Skeletal muscle tissue (tissue), 4 donors: ENCODE data around the gene ARMC6. TPM values are rescaled to one million over a fixed set of nuclear protein-coding genes. Genes with fewer than 3 reads are reported as not detected.
A peak's percentile ranks its signal among the peaks of the same experiment; 100 is the strongest.

Source experiments
- H3K27ac ChIP-seq: one replicate; pipeline ENCODE4 v1.7.0; 2013; ENCODE audit warnings: mild to moderate bottlenecking, low read depth, low read length, inconsistent platforms
- H3K27me3 ChIP-seq, 3 donors: one replicate each; pipeline ENCODE4 v1.7.0; 2013; ENCODE audit warnings: low read length in 3 of 3; ENCODE audit not compliant: control insufficient read depth in 3 of 3, insufficient read depth in 3 of 3
- H3K36me3 ChIP-seq, 3 donors: one replicate each; pipeline ENCODE4 v1.7.0; 2013; ENCODE audit warnings: low read length in 3 of 3; ENCODE audit not compliant: control insufficient read depth in 3 of 3, insufficient read depth in 3 of 3
- H3K4me1 ChIP-seq, 3 donors: one replicate each; pipeline ENCODE4 v1.7.0; 2013; ENCODE audit warnings: low read length in 3 of 3, mild to moderate bottlenecking in 3 of 3; ENCODE audit not compliant: control insufficient read depth in 3 of 3, insufficient read depth in 3 of 3
- H3K4me3 ChIP-seq, 3 donors: one replicate each; pipeline ENCODE4 v1.7.0; 2013; ENCODE audit warnings: low read length in 3 of 3
- H3K9ac ChIP-seq, 3 donors: one replicate each; pipeline ENCODE4 v1.7.0; 2013; ENCODE audit warnings: low read length in 3 of 3, mild to moderate bottlenecking in 3 of 3, moderate library complexity in 2 of 3, low read depth in 1 of 3
- H3K9me3 ChIP-seq, 3 donors: one replicate each; pipeline ENCODE4 v1.7.0; 2013; ENCODE audit warnings: low read length in 3 of 3; ENCODE audit not compliant: control insufficient read depth in 3 of 3
- total RNA-seq: library from RNA; depleted of rRNA; stranded (reverse); fragments of >200 nt; gene quantifications from one replicate; pipeline ENCODE4 v1.2.3, GENCODE V29; 2014
- donor health status: Osteomylitis.

Gene ARMC6
- total RNA-seq, 1 donor from 2014 or later, result 27.1 TPM

- peak overlapping the region; percentile 85 to 97 (median 88) for H3K4me3 ChIP-seq
Observed at GRCh38 chr19:19032420-19033175, 805 bp upstream of the ARMC6 start.

GRCh38 chr19:19033176-19033425 is 302 bp upstream of the ARMC6 start:
- Histone ChIP-seq H3K27me3 (no peaks in the 10 kb centered on the region), H3K27ac (peak overlapping the region; percentile 82), H3K4me1 (peaks cover 22 to 36% (median 24%) of the 10 kb centered on the region in 3 donors), H3K4me3 (peak overlapping the region; percentile 85 to 97 (median 88)), H3K9ac (peak overlapping the region; percentile 90 to 96 (median 92)), H3K36me3 (peaks cover 11 to 18% (median 15%) of the 10 kb centered on the region in 3 donors), H3K9me3 (no peaks in the 10 kb centered on the region)

More at GRCh38 chr19:19032420-19033175, 805 bp upstream of the ARMC6 start:
- H3K9ac ChIP-seq, result peak overlapping the region; percentile 90 to 96 (median 92)
- H3K27ac ChIP-seq, result peak overlapping the region; percentile 82
- peaks cover 22 to 36% (median 24%) of the 10 kb centered on the region in 3 donors for H3K4me1 ChIP-seq
- no peaks in the 10 kb centered on the region for H3K27me3 ChIP-seq
- peaks cover 13 to 18% (median 16%) of the 10 kb centered on the region in 3 donors for H3K36me3 ChIP-seq
- H3K9me3 ChIP-seq, result no peaks in the 10 kb centered on the region

- Histone ChIP-seq H3K27me3 (no peaks in the 10 kb centered on the region), H3K4me3 (peak overlapping the region; percentile 77 to 97 (median 85)), H3K9me3 (no peaks in the 10 kb centered on the region), H3K27ac (peak overlapping the region; percentile 82), H3K9ac (peak overlapping the region; percentile 90 to 96 (median 92)), H3K4me1 (peaks cover 22 to 36% (median 24%) of the 10 kb centered on the region in 3 donors), H3K36me3 (peaks cover 8 to 12% (median 8%) of the 10 kb centered on the region in 3 donors)
Observed at GRCh38 chr19:19034204-19034624, 811 bp downstream of the ARMC6 start.

GRCh38 chr19:19039901-19040300 is 6.5 kb downstream of the ARMC6 start:
- no peak overlapping the region for H3K9ac ChIP-seq
- no peak overlapping the region for H3K4me3 ChIP-seq
- peaks cover 4 to 18% (median 5%) of the 10 kb centered on the region in 3 donors for H3K4me1 ChIP-seq
- H3K36me3 ChIP-seq, result peaks cover 21 to 30% (median 26%) of the 10 kb centered on the region in 3 donors
- no peaks in the 10 kb centered on the region for H3K9me3 ChIP-seq
- no peaks in the 10 kb centered on the region for H3K27me3 ChIP-seq
- no peak overlapping the region for H3K27ac ChIP-seq

GRCh38 chr19:19040417-19040816 is 7.0 kb downstream of the ARMC6 start:
- no peak overlapping the region for H3K9ac ChIP-seq
- no peak overlapping the region for H3K4me3 ChIP-seq
- no peaks in the 10 kb centered on the region for H3K9me3 ChIP-seq
- H3K36me3 ChIP-seq, result peaks cover 21 to 30% (median 26%) of the 10 kb centered on the region in 3 donors
- H3K4me1 ChIP-seq, result peaks cover 0 to 13% (median 2%) of the 10 kb centered on the region in 3 donors
- no peaks in the 10 kb centered on the region for H3K27me3 ChIP-seq
- H3K27ac ChIP-seq, result no peak overlapping the region

GRCh38 chr19:19042732-19043280 is 9.4 kb downstream of the ARMC6 start:
- Histone ChIP-seq H3K27me3 (no peaks in the 10 kb centered on the region), H3K9ac (no peak overlapping the region), H3K27ac (no peak overlapping the region), H3K36me3 (peaks cover 22 to 29% (median 26%) of the 10 kb centered on the region in 3 donors), H3K4me3 (no peak overlapping the region), H3K9me3 (no peaks in the 10 kb centered on the region), H3K4me1 (peaks cover 0 to 5% (median 0%) of the 10 kb centered on the region in 3 donors)

GRCh38 chr19:19043481-19043880 is 10.1 kb downstream of the ARMC6 start:
- Histone ChIP-seq H3K36me3 (peaks cover 22 to 28% (median 25%) of the 10 kb centered on the region in 3 donors), H3K9ac (no peak overlapping the region)

GRCh38 chr19:19043881-19044280 is 10.5 kb downstream of the ARMC6 start:
- Histone ChIP-seq H3K9ac (no peak overlapping the region), H3K27ac (no peak overlapping the region), H3K4me1 (peaks cover 0 to 5% (median 0%) of the 10 kb centered on the region in 3 donors), H3K27me3 (no peaks in the 10 kb centered on the region), H3K9me3 (no peaks in the 10 kb centered on the region), H3K4me3 (no peak overlapping the region), H3K36me3 (peaks cover 22 to 28% (median 25%) of the 10 kb centered on the region in 3 donors)

More at GRCh38 chr19:19043481-19043880, 10.1 kb downstream of the ARMC6 start:
- Histone ChIP-seq H3K4me3 (no peak overlapping the region), H3K27ac (no peak overlapping the region), H3K27me3 (no peaks in the 10 kb centered on the region), H3K4me1 (peaks cover 0 to 5% (median 0%) of the 10 kb centered on the region in 3 donors), H3K9me3 (no peaks in the 10 kb centered on the region)

- Histone ChIP-seq H3K27ac (no peak overlapping the region), H3K9ac (no peak overlapping the region), H3K36me3 (peaks cover 27 to 41% (median 30%) of the 10 kb centered on the region in 3 donors), H3K4me1 (peaks cover 0 to 3% (median 0%) of the 10 kb centered on the region in 3 donors), H3K27me3 (no peaks in the 10 kb centered on the region), H3K9me3 (no peaks in the 10 kb centered on the region), H3K4me3 (no peak overlapping the region)
Observed at GRCh38 chr19:19049406-19049805, 16.0 kb downstream of the ARMC6 start.

GRCh38 chr19:19050104-19050503 is 16.7 kb downstream of the ARMC6 start:
- H3K4me3 ChIP-seq, result no peak overlapping the region
- no peaks in the 10 kb centered on the region for H3K9me3 ChIP-seq
- no peak overlapping the region for H3K9ac ChIP-seq
- H3K36me3 ChIP-seq, result peaks cover 33 to 45% (median 33%) of the 10 kb centered on the region in 3 donors
- H3K4me1 ChIP-seq, result peaks cover 0 to 3% (median 0%) of the 10 kb centered on the region in 3 donors
- H3K27me3 ChIP-seq, result no peaks in the 10 kb centered on the region
- H3K27ac ChIP-seq, result no peak overlapping the region
